GM12878 (cell line): Measurements from ENCODE around the gene SCAND1. TPM values are rescaled to one million over a fixed set of nuclear protein-coding genes. Genes with fewer than 3 reads are reported as not detected.

Experiments used
- ATF3 ChIP-seq: IDR thresholded peaks from 2 replicates; pipeline ENCODE4 v1.6.1; 2011; ENCODE audit warnings: low read depth, mild to moderate bottlenecking, low read length, moderate library complexity, borderline replicate concordance; ENCODE audit errors: extremely low read depth
- ATF7 ChIP-seq: fragments of 450-650 bp; IDR thresholded peaks from 2 replicates; pipeline ENCODE4 v1.6.1; 2016; ENCODE audit warnings: low read depth, mild to moderate bottlenecking
- BCL3 ChIP-seq: IDR thresholded peaks from 2 replicates; pipeline ENCODE4 v1.6.1; 2011; ENCODE audit warnings: borderline replicate concordance, low read depth, mild to moderate bottlenecking, moderate library complexity, low read length; ENCODE audit not compliant: insufficient read depth, poor library complexity, severe bottlenecking
- BHLHE40 ChIP-seq, 2 experiments: fragments of 450-650 bp in 1 of 2; IDR thresholded peaks; 2 replicates each; pipeline ENCODE4 v1.6.1; 2011 to 2017; ENCODE audit warnings: low read depth in 2 of 2, borderline replicate concordance in 1 of 2, improper control_type of control experiment in 1 of 2, low read length in 1 of 2, mild to moderate bottlenecking in 1 of 2
- CTCF ChIP-seq, 3 experiments: IDR thresholded peaks in 2 of 3; conservative IDR thresholded peaks in 1 of 3; 2 replicates each; pipeline ENCODE4 v1.5.1; 2011; ENCODE audit warnings: low read depth in 3 of 3, low read length in 3 of 3, mild to moderate bottlenecking in 3 of 3, control low read depth in 2 of 3, moderate library complexity in 2 of 3, inconsistent platforms in 1 of 3, mixed read lengths in 1 of 3; ENCODE audit not compliant: control insufficient read depth in 2 of 3, insufficient read depth in 1 of 3; ENCODE audit errors: extremely low read depth in 1 of 3
- E4F1 ChIP-seq: fragments of 450-650 bp; IDR thresholded peaks from 2 replicates; pipeline ENCODE4 v1.6.1; 2018; ENCODE audit warnings: borderline replicate concordance, mild to moderate bottlenecking; ENCODE audit not compliant: partially characterized antibody
- FOXM1 ChIP-seq: IDR thresholded peaks from 2 replicates; pipeline ENCODE4 v1.6.1; 2012; ENCODE audit warnings: low read depth, mild to moderate bottlenecking, inconsistent platforms, low read length, moderate library complexity
- LARP7 ChIP-seq: fragments of 450-650 bp; IDR thresholded peaks from 2 replicates; pipeline ENCODE4 v1.6.1; 2017; ENCODE audit warnings: mild to moderate bottlenecking
- PBX3 ChIP-seq: IDR thresholded peaks from 2 replicates; pipeline ENCODE4 v1.6.1; 2011; ENCODE audit warnings: mild to moderate bottlenecking, low read depth, low read length, moderate library complexity; ENCODE audit not compliant: insufficient replicate concordance
- RELB ChIP-seq: fragments of 450-650 bp; IDR thresholded peaks from 2 replicates; pipeline ENCODE4 v1.6.1; 2017; ENCODE audit warnings: low read depth, mild to moderate bottlenecking, moderate library complexity
- RUNX3 ChIP-seq: IDR thresholded peaks from 2 replicates; pipeline ENCODE4 v1.6.1; 2012; ENCODE audit warnings: low read length, inconsistent platforms
- USF1 ChIP-seq: IDR thresholded peaks from 2 replicates; pipeline ENCODE4 v1.6.1; 2011; ENCODE audit warnings: borderline replicate concordance, low read depth, mild to moderate bottlenecking, moderate library complexity, mixed read lengths, low read length; ENCODE audit not compliant: insufficient read depth; ENCODE audit errors: extremely low read length
- ZNF687 ChIP-seq: fragments of 450-650 bp; IDR thresholded peaks from 2 replicates; pipeline ENCODE4 v1.6.1; 2017; ENCODE audit warnings: mild to moderate bottlenecking, moderate library complexity
- polyA plus RNA-seq, 11 experiments: library from polyadenylated mRNA; depleted of rRNA in 4 of 11; unstranded in 6 of 11; stranded (reverse) in 5 of 11; fragments of >200 nt; fragmentation: Nextera tagmentation in 4 of 11; fragmentation: Illumina TruSeq in 1 of 11; extraction: Ambion mirVana in 4 of 11; extraction: Trizol in 1 of 11; gene quantifications; 1 replicate in 1 of 11; 2 replicates in 10 of 11; pipeline versions ENCODE4 v1.2.1 to v1.2.3, GENCODE V29; 2011 to 2016; ENCODE audit warnings: inconsistent platforms in 2 of 11, missing spikeins in 2 of 11, low read depth in 1 of 11
- total RNA-seq, 4 experiments: library from RNA; depleted of rRNA in 3 of 4; stranded (reverse); fragments of >200 nt in 3 of 4; fragmentation: Illumina TruSeq in 1 of 4; extraction: Trizol in 1 of 4; gene quantifications; 2 replicates each; pipeline versions ENCODE4 v1.2.1 to v1.2.3, GENCODE V29; 2013 to 2021

The SCAND1 gene
- total and polyA plus RNA-seq, 10 of the 15 experiments (the other 5 are each of a cell fraction or from before 2014, with no cell fraction given), result 0.08 to 117 (median 25.9) TPM

- TF ChIP-seq BCL3 (no peak), ATF7 (peak; percentile 39; the same call in 1 of the 2 replicates), FOXM1 (no peak), BHLHE40 (IDR thresholded peaks at IDR 0.05; ENCODE audit: borderline replicate concordance in 1 of 2, low read depth in 2 of 2, low read length in 1 of 2) (0 out of 4 replicates have a peak, but pooled peaks of 1 of the 2 experiments have one; percentile 21), E4F1 (no peak), ZNF687 (no peak), PBX3 (no peak), LARP7 (no peak), ATF3 (no peak), RUNX3 (peak; percentile 78), RELB (peak; percentile 39; the same call in 1 of the 2 replicates), CTCF (IDR thresholded peaks at IDR 0.05 in 2 of 3, conservative IDR thresholded peaks at IDR 0.05 in 1 of 3; ENCODE audit: control insufficient read depth in 2 of 3, extremely low read depth in 1 of 3, insufficient read depth in 1 of 3, low read depth in 3 of 3, low read length in 3 of 3) (no peak), USF1 (no peak)
Observed at GRCh38 chr20:35909176-35909575, 45.1 kb downstream of the SCAND1 start (continued).
